Activated B cell treated with CpG ODN at 0.5 μM for 24 hours (primary cell): ENCODE measurements around the gene GORASP2. TPM values are rescaled to one million over a fixed set of nuclear protein-coding genes. Genes with fewer than 3 reads are reported as not detected.

ENCODE experiments used
- ATAC-seq: fragments of 200-7000 bp; cut with Tn5 transposase; one replicate; pipeline ENCODE4 v1.10.0; 2021; ENCODE audit warnings: low read depth, mild to moderate bottlenecking, moderate library complexity
- CTCF ChIA-PET: fragments of 350-600 bp; sonication (Branson Sonifier 250); formaldehyde crosslinking; loops from one replicate; lab custom pipeline; 2021; ENCODE audit warnings: antibody characterized with exemption; lab: Charles Lee
- POLR2A ChIA-PET: fragments of 350-600 bp; sonication (Branson Sonifier 250); formaldehyde crosslinking; loops from one replicate; lab custom pipeline; 2021; ENCODE audit warnings: antibody characterized with exemption; lab: Charles Lee
- DNase-seq: peaks from one replicate; pipeline ENCODE4 v3.0.0; 2022
- H3K27ac Mint-ChIP-seq: one replicate; pipeline ENCODE4 v1.8.0; 2020; ENCODE audit warnings: mixed read lengths
- H3K27me3 Mint-ChIP-seq: one replicate; pipeline ENCODE4 v1.8.0; 2021; ENCODE audit warnings: mixed read lengths
- H3K36me3 Mint-ChIP-seq: one replicate; pipeline ENCODE4 v1.8.0; 2021; ENCODE audit warnings: low read depth, mixed read lengths
- H3K4me1 Mint-ChIP-seq: one replicate; pipeline ENCODE4 v1.8.0; 2021; ENCODE audit warnings: mixed read lengths
- H3K4me3 Mint-ChIP-seq: one replicate; pipeline ENCODE4 v1.8.0; 2020; ENCODE audit warnings: mild to moderate bottlenecking, mixed read lengths
- H3K9me3 Mint-ChIP-seq: one replicate; pipeline ENCODE4 v1.8.0; 2020; ENCODE audit warnings: mixed read lengths
- CTCF ChIP-seq: fragments of 200-600 bp; IDR thresholded peaks from one replicate; pipeline ENCODE4 v1.8.0; 2022; ENCODE audit warnings: antibody characterized with exemption, mild to moderate bottlenecking
- intact Hi-C: fragments of 100-400 bp; cut with micrococcal nuclease; formaldehyde crosslinking; loops from one replicate; pipeline ENCODE4 v1.15.1; 2024
- total RNA-seq: library from RNA; stranded (reverse); gene quantifications from 2 replicates; pipeline ENCODE4 v1.2.3, GENCODE V29; 2022

GORASP2 gene
- total RNA-seq, 1 donor from 2014 or later, result 60.7 TPM

DNA sequence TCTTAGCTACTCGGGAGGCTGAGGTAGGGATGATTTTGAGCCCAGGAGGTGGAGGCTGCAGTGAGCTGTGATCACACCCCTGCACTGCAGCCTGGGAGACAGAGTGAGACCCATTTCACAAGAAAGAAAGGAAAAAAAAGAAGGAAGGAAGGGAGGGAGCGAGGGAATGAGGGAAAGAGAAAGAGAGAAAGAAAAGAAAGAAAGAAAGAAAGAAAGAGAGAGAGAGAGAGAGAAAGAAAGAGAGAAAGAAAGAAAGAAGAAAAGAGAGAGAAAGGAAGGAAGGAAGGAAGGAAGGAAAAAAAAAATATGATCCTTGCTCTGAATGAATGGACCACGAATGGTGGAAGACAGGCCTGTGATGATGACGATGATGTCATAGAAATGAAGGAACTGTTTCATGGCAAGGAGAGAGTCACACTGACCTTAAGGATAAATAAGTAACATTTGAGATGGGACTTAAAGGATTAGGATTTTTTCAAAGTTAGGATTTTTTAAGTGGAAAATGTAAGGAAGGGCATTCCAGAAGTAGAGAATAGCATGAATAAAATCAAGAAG lies 2.2 kb upstream of the GORASP2 start:
- TF ChIP-seq CTCF, result no peak
- Mint-ChIP-seq H3K4me3 (no peak overlapping the region), H3K36me3 (peaks cover 2% of the 10 kb centered on the region), H3K9me3 (peaks cover 2% of the 10 kb centered on the region), H3K27ac (no peak overlapping the region), H3K4me1 (peaks cover 29% of the 10 kb centered on the region), H3K27me3 (no peaks in the 10 kb centered on the region)
- ChIA-PET POLR2A (no interaction called here), CTCF (no interaction called here)
- ATAC-seq, result no peak
- intact Hi-C loops, result loop anchor here (5.0 to 10.0 kb wide), 2 partner anchors 1175 to 1342 kb away; partner anchors contain the start of genes DLX2 and PPIG
- no peak for DNase-seq

- no peak for TF ChIP-seq CTCF
- H3K27me3 Mint-ChIP-seq, result no peaks in the 10 kb centered on the region
- H3K27ac Mint-ChIP-seq, result peak overlapping the region; percentile 88
- ChIA-PET CTCF (interaction anchor here (0.7 to 3.0 kb wide), 14 partner anchors 10 to 519 kb away, joined by 3 to 14 read pairs (median 4); partner anchors contain the start of genes DCAF17 and METTL8), POLR2A (interaction anchor here (0.8 to 3.3 kb wide), 11 partner anchors 22 to 1510 kb away, joined by 3 to 21 read pairs (median 4); partner anchors contain the start of genes DCAF17, ERICH2 and METTL8)
- peaks cover 3% of the 10 kb centered on the region for H3K36me3 Mint-ChIP-seq
- intact Hi-C loops, result loop anchor here (1.0 to 10.0 kb wide), 8 partner anchors 391 to 1627 kb away; partner anchors contain the start of genes DLX2, HAT1, PPIG and SLC25A12
- ATAC-seq, result no peak
- peak overlapping the region; percentile 90 for H3K4me3 Mint-ChIP-seq
- H3K4me1 Mint-ChIP-seq, result peaks cover 36% of the 10 kb centered on the region
- no peak for DNase-seq
- H3K9me3 Mint-ChIP-seq, result peaks cover 2% of the 10 kb centered on the region
Observed at GRCh38 chr2:170928036-170928823, 823 bp upstream of the GORASP2 start.

DNA sequence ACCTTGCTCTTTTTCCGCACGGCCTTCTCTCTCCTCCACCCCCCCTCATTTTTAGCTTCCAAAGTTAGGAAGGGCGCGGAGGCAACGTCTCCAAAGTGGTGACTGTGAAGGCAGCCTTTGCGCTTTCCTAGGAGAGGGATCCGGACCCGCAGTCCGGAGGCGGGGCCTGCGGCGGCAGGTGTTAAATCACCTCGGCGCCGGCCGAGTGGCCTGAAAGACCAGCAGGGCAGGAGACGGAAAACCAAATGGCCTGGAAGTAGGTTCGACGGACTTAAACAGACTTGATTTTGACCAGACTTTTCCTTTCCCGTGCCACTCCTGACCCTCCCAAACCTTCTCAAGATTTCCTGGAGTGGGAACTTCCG lies 615 bp downstream of the GORASP2 start:
- no peak for DNase-seq
- peaks cover 11% of the 10 kb centered on the region for H3K36me3 Mint-ChIP-seq
- no peak for ATAC-seq
- H3K27me3 Mint-ChIP-seq, result no peaks in the 10 kb centered on the region
- H3K4me3 Mint-ChIP-seq, result peak overlapping the region; percentile 90
- H3K4me1 Mint-ChIP-seq, result peaks cover 38% of the 10 kb centered on the region
- POLR2A ChIA-PET, result interaction anchor here (0.6 to 3.3 kb wide), 9 partner anchors 20 to 504 kb away, joined by 3 to 21 read pairs (median 6); partner anchors contain the start of genes DCAF17 and METTL8
- H3K9me3 Mint-ChIP-seq, result peaks cover 2% of the 10 kb centered on the region
- TF ChIP-seq CTCF, result no peak
- CTCF ChIA-PET, result interaction anchor here (1.0 to 3.0 kb wide), 7 partner anchors 19 to 504 kb away, joined by 4 to 14 read pairs (median 7); partner anchors contain the start of genes DCAF17 and METTL8
- peak overlapping the region; percentile 86 for H3K27ac Mint-ChIP-seq
- intact Hi-C loops, result loop anchor here (1.0 to 10.0 kb wide), 13 partner anchors 21 to 1625 kb away; partner anchors contain the start of genes DCAF17, DLX2, DYNC1I2 and HAT1

DNA sequence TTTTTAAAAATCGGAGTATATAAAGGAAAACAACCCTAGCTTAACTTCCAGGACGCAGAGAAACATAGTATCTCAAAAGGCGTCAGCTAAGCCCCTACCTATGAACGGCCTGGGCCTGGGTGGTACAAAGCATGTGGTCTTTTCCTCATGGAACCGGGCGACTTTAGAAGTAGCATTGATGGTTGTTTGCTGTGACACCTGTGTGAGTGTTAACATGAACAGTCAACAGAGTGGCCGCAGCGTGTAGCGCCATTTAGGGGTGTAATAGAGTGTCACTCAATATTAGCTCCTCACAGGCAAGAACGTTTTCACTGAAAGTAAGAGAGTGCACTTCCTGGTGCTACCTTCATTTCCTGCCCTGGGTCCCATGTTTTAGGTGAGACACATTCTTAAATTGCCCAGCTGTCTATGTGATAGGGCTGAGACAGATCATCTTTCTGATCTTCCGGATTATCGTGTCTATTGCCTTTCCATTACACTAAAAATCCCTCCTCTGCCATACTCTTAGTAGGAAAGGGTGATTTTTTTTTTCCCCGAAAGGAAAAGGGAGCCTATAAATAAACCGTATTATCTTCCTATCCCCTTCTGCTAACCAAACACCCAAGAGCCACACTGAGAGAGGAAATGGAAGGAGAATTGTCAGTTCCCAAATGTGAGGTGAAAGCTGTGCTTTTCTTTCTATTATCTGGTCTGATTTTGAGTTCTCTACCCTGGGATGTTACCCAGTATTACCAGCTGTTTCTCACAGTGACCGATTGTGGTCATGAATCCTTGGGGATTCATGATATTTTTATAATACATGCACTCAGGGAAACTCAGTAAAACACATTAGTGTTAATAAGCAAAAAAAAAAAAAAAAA lies 1.3 kb downstream of the GORASP2 start:
- intact Hi-C loops, result no loop called here
- Mint-ChIP-seq H3K27ac (peak overlapping the region; percentile 86), H3K27me3 (no peaks in the 10 kb centered on the region), H3K9me3 (peaks cover 2% of the 10 kb centered on the region), H3K36me3 (peaks cover 13% of the 10 kb centered on the region), H3K4me3 (peak overlapping the region; percentile 90), H3K4me1 (peaks cover 38% of the 10 kb centered on the region)
- ATAC-seq (no peak), DNase-seq (peak; percentile 18)
- no peak for TF ChIP-seq CTCF
- ChIA-PET CTCF (interaction anchor here (1.9 to 3.0 kb wide), 4 partner anchors 19 to 503 kb away, joined by 5 to 14 read pairs (median 9); partner anchors contain the start of genes DCAF17 and METTL8), POLR2A (interaction anchor here (0.5 to 3.3 kb wide), 5 partner anchors 20 to 562 kb away, joined by 4 to 21 read pairs (median 7); partner anchors contain the start of genes DCAF17 and METTL8)
